Transverse colon (tissue), 3 donors: Measurements from ENCODE around the gene DRC7.

ENCODE experiments used
- POLR2A ChIP-seq: fragments of 450-650 bp; IDR thresholded peaks from one replicate; pipeline ENCODE4 v1.6.1; 2016; ENCODE audit warnings: antibody characterized with exemption, mild to moderate bottlenecking, moderate library complexity
- TF ChIP-seq, protein P1 (sequence below), 5 experiments: fragments of 200-600 bp in 3 of 5; fragments of 450-650 bp in 2 of 5; sonication (generic) in 3 of 5; IDR thresholded peaks; 1 replicate in 2 of 5; 2 replicates in 3 of 5; pipeline ENCODE4 v1.5.1; 2016 to 2017; ENCODE audit warnings: antibody characterized with exemption in 5 of 5, inconsistent platforms in 3 of 5, mild to moderate bottlenecking in 2 of 5, moderate library complexity in 1 of 5

DNA sequence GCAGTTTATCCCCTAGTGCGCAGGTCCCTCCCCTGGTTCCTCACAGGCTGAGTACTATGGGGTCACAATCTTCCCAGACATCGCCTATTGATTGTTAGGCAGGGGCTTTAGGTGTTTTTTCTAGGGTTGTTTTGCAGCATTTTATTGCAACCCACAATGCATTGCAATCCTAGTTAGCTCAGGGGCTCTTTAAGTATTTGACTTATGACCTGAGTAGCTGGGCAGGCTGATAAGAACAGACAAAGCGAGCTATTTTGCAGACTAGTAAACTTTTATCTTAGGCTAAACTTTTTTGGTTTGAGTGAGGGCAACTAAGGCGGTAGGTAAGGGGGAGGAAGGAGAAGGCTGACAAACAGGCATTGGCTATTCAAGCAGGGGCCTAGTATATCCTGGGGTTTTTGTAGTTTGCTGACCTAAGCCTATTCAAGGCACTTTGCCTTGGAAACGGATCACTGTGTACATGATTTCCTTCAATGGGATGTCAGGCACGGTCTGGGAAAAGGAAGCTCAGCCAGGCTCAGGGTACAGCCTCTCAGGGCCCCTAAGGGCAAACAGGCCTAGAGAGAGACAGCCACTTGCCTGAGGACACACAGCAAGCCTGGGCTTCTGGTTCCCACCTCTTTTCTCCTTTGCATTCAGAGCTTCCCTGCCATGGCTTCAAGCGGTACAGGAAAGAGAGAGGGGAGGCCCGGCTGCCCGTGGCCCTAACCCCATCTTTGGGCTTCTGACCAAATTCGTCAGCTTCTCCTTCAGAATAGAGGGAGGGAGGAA, 6.4 kb downstream of the DRC7 start:
- TF ChIP-seq, protein P1, sequence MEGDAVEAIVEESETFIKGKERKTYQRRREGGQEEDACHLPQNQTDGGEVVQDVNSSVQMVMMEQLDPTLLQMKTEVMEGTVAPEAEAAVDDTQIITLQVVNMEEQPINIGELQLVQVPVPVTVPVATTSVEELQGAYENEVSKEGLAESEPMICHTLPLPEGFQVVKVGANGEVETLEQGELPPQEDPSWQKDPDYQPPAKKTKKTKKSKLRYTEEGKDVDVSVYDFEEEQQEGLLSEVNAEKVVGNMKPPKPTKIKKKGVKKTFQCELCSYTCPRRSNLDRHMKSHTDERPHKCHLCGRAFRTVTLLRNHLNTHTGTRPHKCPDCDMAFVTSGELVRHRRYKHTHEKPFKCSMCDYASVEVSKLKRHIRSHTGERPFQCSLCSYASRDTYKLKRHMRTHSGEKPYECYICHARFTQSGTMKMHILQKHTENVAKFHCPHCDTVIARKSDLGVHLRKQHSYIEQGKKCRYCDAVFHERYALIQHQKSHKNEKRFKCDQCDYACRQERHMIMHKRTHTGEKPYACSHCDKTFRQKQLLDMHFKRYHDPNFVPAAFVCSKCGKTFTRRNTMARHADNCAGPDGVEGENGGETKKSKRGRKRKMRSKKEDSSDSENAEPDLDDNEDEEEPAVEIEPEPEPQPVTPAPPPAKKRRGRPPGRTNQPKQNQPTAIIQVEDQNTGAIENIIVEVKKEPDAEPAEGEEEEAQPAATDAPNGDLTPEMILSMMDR (IDR thresholded peaks at IDR 0.05) = no peak
- no peak for TF ChIP-seq POLR2A
